Measurements from ENCODE around the gene SYNE3. TPM values are rescaled to one million over a fixed set of nuclear protein-coding genes. Genes with fewer than 3 reads are reported as not detected.
A peak's percentile ranks its signal among the peaks of the same experiment; 100 is the strongest.

Gene SYNE3
- total RNA-seq, 1 donor from 2014 or later, result 21.4 TPM

DNA sequence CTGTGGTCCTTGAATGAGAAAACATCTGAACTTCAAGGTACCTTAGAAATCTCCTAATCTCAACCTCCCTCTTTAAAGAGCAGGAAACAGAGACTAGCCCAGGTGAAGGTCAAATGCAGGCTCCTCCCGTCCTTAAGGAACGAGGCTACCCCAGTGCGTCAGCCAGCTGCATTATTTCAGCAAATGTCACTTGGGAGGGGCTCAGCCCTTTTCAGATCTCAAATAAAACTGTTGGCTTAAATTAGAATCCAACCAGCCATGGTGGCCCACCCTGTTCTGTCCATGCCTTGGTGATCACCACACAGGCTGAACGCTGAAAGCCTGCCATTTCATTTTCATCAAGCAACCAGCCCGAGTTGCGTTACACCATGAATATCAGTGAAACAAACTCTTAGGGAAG is 7.0 kb downstream of the SYNE3 start:
- no peak overlapping the region for H3K4me3 ChIP-seq (ENCODE audit: low read length in 3 of 3)
- peaks cover 62 to 74% (median 65%) of the 10 kb centered on the region in 3 donors for H3K4me1 ChIP-seq (ENCODE audit: control insufficient read depth in 3 of 3, insufficient read depth in 3 of 3, low read length in 3 of 3)
- no peak overlapping the region for H3K27ac ChIP-seq (ENCODE audit: low read depth, low read length)
- H3K9ac ChIP-seq (ENCODE audit: low read depth in 1 of 3, low read length in 3 of 3), result peak overlapping the region in 1 of 3 donors; percentile 19
- H3K9me3 ChIP-seq (ENCODE audit: control insufficient read depth in 3 of 3, low read length in 3 of 3), result no peaks in the 10 kb centered on the region
- H3K36me3 ChIP-seq (ENCODE audit: control insufficient read depth in 3 of 3, insufficient read depth in 3 of 3, low read length in 3 of 3), result peaks cover 0 to 2% (median 0%) of the 10 kb centered on the region in 3 donors
- H3K27me3 ChIP-seq (ENCODE audit: control insufficient read depth in 3 of 3, insufficient read depth in 3 of 3, low read length in 3 of 3), result no peaks in the 10 kb centered on the region

DNA sequence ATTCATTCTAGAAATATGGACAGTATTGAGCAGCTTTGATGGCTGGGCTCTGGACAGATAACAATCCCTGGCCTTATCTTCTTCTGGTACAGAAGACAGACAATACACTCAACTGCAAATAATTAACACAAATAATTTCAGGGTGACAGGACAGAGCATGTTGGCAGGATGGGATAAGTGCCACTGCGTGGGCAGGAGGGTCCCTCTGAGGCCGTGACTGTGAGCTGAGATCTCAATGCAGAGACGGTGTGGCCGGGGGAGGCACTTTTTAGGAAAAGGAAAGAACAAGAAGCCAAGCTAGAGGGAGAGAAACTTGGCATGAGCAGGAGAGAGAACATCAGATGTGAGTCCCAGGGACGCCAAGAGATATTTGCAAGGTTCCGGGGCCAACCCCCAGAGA is 8.1 kb downstream of the SYNE3 start:
- Histone ChIP-seq H3K27ac (ENCODE audit: low read depth, low read length) (peak overlapping the region; percentile 45), H3K4me3 (ENCODE audit: low read length in 3 of 3) (no peak overlapping the region), H3K27me3 (ENCODE audit: control insufficient read depth in 3 of 3, insufficient read depth in 3 of 3, low read length in 3 of 3) (no peaks in the 10 kb centered on the region), H3K4me1 (ENCODE audit: control insufficient read depth in 3 of 3, insufficient read depth in 3 of 3, low read length in 3 of 3) (peaks cover 63 to 69% (median 64%) of the 10 kb centered on the region in 3 donors), H3K9me3 (ENCODE audit: control insufficient read depth in 3 of 3, low read length in 3 of 3) (no peaks in the 10 kb centered on the region), H3K9ac (ENCODE audit: low read depth in 1 of 3, low read length in 3 of 3) (no peak overlapping the region), H3K36me3 (ENCODE audit: control insufficient read depth in 3 of 3, insufficient read depth in 3 of 3, low read length in 3 of 3) (peaks cover 0 to 2% (median 0%) of the 10 kb centered on the region in 3 donors)

- no peaks in the 10 kb centered on the region for H3K27me3 ChIP-seq (ENCODE audit: control insufficient read depth in 3 of 3, insufficient read depth in 3 of 3, low read length in 3 of 3)
- H3K4me1 ChIP-seq (ENCODE audit: control insufficient read depth in 3 of 3, insufficient read depth in 3 of 3, low read length in 3 of 3), result peaks cover 60 to 69% (median 64%) of the 10 kb centered on the region in 3 donors
- peak overlapping the region; percentile 45 for H3K27ac ChIP-seq (ENCODE audit: low read depth, low read length)
- H3K36me3 ChIP-seq (ENCODE audit: control insufficient read depth in 3 of 3, insufficient read depth in 3 of 3, low read length in 3 of 3), result peaks cover 0 to 2% (median 0%) of the 10 kb centered on the region in 3 donors
- H3K9ac ChIP-seq (ENCODE audit: low read depth in 1 of 3, low read length in 3 of 3), result peak overlapping the region in 1 of 3 donors; percentile 39
- no peaks in the 10 kb centered on the region for H3K9me3 ChIP-seq (ENCODE audit: control insufficient read depth in 3 of 3, low read length in 3 of 3)
- peak overlapping the region in 2 of 3 donors; percentile 9 to 34 for H3K4me3 ChIP-seq (ENCODE audit: low read length in 3 of 3)
Observed at GRCh38 chr14:95507701-95508103, 8.7 kb downstream of the SYNE3 start.

DNA sequence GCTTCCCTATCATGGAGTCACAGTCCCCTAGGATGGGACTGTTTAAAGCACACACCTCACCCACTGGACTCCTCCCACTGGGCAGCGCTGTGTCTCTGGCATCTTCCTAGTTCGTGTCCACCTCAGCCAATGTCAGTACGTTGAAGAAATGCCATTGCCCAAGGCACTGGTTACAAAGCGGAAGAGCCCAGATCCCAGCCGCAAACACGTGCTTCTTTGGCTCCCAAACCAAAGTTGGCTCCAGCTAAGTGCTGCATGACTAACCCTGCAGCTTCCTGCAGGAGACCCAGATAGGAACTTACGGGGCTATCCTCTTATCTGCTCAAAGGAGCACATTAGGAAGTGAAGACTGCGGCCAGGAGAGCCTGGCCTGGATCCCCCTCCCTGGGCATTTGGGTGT is 9.3 kb downstream of the SYNE3 start:
- H3K27ac ChIP-seq (ENCODE audit: low read depth, low read length), result peak overlapping the region; percentile 45
- no peaks in the 10 kb centered on the region for H3K27me3 ChIP-seq (ENCODE audit: control insufficient read depth in 3 of 3, insufficient read depth in 3 of 3, low read length in 3 of 3)

DNA sequence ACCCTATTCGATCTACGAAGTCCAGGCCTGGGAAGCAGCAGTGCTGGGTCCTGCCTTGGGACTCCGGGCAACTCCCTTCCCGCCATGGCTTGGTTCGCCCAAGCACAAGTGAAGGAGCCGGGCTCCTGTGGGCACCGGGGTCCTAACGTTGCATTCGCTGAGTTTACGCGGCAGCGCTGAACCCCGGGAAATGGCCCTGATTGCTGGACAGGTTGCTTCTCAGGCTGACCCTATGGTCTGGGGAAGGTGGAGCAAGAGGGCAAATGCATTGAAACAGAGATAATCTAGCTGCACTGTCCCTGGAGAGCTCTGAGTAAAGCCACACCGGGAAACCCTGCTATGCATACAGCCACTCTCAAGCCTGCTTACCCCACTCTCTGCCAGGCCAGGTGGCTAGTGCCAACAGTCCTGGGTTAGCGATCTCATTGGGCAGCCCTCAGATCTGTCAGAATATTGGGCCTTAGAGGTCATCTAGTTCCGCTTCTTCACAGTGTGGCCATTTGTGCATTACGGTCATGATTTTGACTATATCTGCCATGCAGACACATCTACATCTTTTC is 11.3 kb downstream of the SYNE3 start:
- Histone ChIP-seq H3K36me3 (ENCODE audit: control insufficient read depth in 3 of 3, insufficient read depth in 3 of 3, low read length in 3 of 3) (peaks cover 0 to 2% (median 0%) of the 10 kb centered on the region in 3 donors), H3K9me3 (ENCODE audit: control insufficient read depth in 3 of 3, low read length in 3 of 3) (no peaks in the 10 kb centered on the region), H3K27ac (ENCODE audit: low read depth, low read length) (no peak overlapping the region), H3K9ac (ENCODE audit: low read depth in 1 of 3, low read length in 3 of 3) (no peak overlapping the region), H3K4me3 (ENCODE audit: low read length in 3 of 3) (no peak overlapping the region), H3K27me3 (ENCODE audit: control insufficient read depth in 3 of 3, insufficient read depth in 3 of 3, low read length in 3 of 3) (no peaks in the 10 kb centered on the region), H3K4me1 (ENCODE audit: control insufficient read depth in 3 of 3, insufficient read depth in 3 of 3, low read length in 3 of 3) (peaks cover 67 to 70% (median 68%) of the 10 kb centered on the region in 3 donors)

More for the DNA sequence above, 9.3 kb downstream of the SYNE3 start:
- peaks cover 0 to 2% (median 0%) of the 10 kb centered on the region in 3 donors for H3K36me3 ChIP-seq (ENCODE audit: control insufficient read depth in 3 of 3, insufficient read depth in 3 of 3, low read length in 3 of 3)
- H3K4me3 ChIP-seq (ENCODE audit: low read length in 3 of 3), result no peak overlapping the region
- H3K9me3 ChIP-seq (ENCODE audit: control insufficient read depth in 3 of 3, low read length in 3 of 3), result no peaks in the 10 kb centered on the region
- H3K9ac ChIP-seq (ENCODE audit: low read depth in 1 of 3, low read length in 3 of 3), result peak overlapping the region in 2 of 3 donors; percentile 1 to 39
- peaks cover 63 to 69% (median 64%) of the 10 kb centered on the region in 3 donors for H3K4me1 ChIP-seq (ENCODE audit: control insufficient read depth in 3 of 3, insufficient read depth in 3 of 3, low read length in 3 of 3)

DNA sequence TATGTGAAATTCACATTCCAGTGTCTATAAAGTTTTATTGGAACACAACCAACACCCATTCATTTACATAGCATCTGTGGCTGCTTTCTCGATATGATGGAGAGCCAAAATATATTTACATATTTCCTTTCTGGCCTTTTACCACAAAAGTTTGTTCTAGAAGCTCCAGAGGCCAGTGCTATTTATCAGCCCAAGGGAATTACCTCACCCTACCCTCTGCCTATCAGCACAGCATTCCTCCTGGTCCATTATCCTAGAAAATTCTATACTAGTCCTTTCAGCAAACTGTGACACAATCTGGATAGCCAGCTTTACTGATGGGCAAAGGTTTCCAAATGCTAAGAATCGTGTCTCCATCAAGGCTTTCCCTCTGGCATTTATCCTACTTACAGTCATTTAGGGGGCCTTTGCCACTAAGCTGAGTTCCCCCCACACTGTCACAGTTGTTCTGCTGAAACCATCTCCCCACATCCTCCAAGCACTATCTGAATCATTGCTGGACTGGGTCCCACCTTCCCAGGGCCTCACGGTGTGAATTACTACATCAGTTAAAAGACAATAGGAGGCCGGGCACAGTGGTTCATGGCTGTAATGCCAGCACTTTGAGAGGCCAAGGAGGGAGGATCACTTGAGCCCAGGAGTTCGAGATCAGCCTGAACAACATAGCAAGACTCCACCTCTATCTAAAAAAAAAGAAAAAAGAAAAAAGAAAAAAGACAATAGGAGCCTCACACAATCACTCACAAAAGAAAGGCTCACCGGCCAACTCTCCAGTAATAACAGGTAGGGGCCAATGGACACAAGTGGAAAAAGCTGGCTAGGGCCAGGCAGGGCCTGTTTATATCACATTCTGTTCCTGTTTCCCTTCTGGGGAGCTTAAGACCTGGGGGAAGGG is 12.1 kb downstream of the SYNE3 start:
- Histone ChIP-seq H3K27ac (ENCODE audit: low read depth, low read length) (no peak overlapping the region), H3K4me1 (ENCODE audit: control insufficient read depth in 3 of 3, insufficient read depth in 3 of 3, low read length in 3 of 3) (peaks cover 64 to 67% (median 65%) of the 10 kb centered on the region in 3 donors)

DNA sequence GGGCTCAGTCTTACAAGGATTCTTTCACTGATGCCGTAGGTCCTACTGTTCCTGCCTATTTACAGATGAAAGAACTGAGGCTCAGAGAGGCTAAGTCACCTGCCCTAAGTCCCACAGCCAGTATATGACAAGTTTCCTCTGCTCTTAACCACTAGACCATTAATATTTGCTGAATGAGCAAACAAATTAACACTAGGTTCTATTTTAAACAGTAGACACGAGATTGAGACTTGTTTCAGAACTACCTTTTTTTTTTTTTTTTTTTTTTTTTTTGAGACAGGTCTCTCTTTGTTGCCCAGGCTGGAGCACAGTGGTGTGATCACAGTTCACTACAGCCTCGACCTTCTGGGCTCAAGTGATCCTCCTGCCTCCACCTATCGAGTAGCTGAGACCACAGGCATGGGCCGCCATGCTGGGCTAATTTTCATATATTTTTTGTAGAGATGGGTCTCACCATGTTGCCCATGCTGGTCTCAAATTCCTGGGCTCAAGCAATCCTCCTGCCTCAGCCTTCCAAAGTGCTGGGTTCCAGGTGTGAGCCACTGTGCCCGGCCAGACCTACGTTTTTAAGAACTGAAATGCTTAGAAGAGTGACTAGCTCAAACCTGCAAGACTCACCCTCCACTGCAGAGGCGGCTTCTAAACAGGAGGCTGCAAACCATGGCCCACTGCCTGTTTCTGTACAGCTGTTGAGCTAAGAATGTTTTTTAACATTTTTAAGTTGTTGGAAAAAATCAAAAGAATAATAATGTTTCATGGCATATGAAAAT is 12.9 kb downstream of the SYNE3 start:
- Histone ChIP-seq H3K4me1 (ENCODE audit: control insufficient read depth in 3 of 3, insufficient read depth in 3 of 3, low read length in 3 of 3) (peaks cover 64 to 65% (median 64%) of the 10 kb centered on the region in 3 donors), H3K9ac (ENCODE audit: low read depth in 1 of 3, low read length in 3 of 3) (no peak overlapping the region), H3K27ac (ENCODE audit: low read depth, low read length) (no peak overlapping the region), H3K9me3 (ENCODE audit: control insufficient read depth in 3 of 3, low read length in 3 of 3) (no peaks in the 10 kb centered on the region), H3K27me3 (ENCODE audit: control insufficient read depth in 3 of 3, insufficient read depth in 3 of 3, low read length in 3 of 3) (no peaks in the 10 kb centered on the region), H3K36me3 (ENCODE audit: control insufficient read depth in 3 of 3, insufficient read depth in 3 of 3, low read length in 3 of 3) (no peaks in the 10 kb centered on the region), H3K4me3 (ENCODE audit: low read length in 3 of 3) (no peak overlapping the region)

More for the DNA sequence above, 12.1 kb downstream of the SYNE3 start:
- no peak overlapping the region for H3K4me3 ChIP-seq (ENCODE audit: low read length in 3 of 3)
- H3K36me3 ChIP-seq (ENCODE audit: control insufficient read depth in 3 of 3, insufficient read depth in 3 of 3, low read length in 3 of 3), result no peaks in the 10 kb centered on the region
- no peak overlapping the region for H3K9ac ChIP-seq (ENCODE audit: low read depth in 1 of 3, low read length in 3 of 3)
- no peaks in the 10 kb centered on the region for H3K9me3 ChIP-seq (ENCODE audit: control insufficient read depth in 3 of 3, low read length in 3 of 3)
- no peaks in the 10 kb centered on the region for H3K27me3 ChIP-seq (ENCODE audit: control insufficient read depth in 3 of 3, insufficient read depth in 3 of 3, low read length in 3 of 3)

GRCh38 chr14:95502381-95502950 is 14.0 kb downstream of the SYNE3 start:
- H3K27me3 ChIP-seq (ENCODE audit: control insufficient read depth in 3 of 3, insufficient read depth in 3 of 3, low read length in 3 of 3), result no peaks in the 10 kb centered on the region
- H3K36me3 ChIP-seq (ENCODE audit: control insufficient read depth in 3 of 3, insufficient read depth in 3 of 3, low read length in 3 of 3), result no peaks in the 10 kb centered on the region
- no peak overlapping the region for H3K9ac ChIP-seq (ENCODE audit: low read depth in 1 of 3, low read length in 3 of 3)
- H3K4me1 ChIP-seq (ENCODE audit: control insufficient read depth in 3 of 3, insufficient read depth in 3 of 3, low read length in 3 of 3), result peaks cover 57 to 59% (median 57%) of the 10 kb centered on the region in 3 donors
- H3K4me3 ChIP-seq (ENCODE audit: low read length in 3 of 3), result no peak overlapping the region
- H3K9me3 ChIP-seq (ENCODE audit: control insufficient read depth in 3 of 3, low read length in 3 of 3), result no peaks in the 10 kb centered on the region
- H3K27ac ChIP-seq (ENCODE audit: low read depth, low read length), result no peak overlapping the region

GRCh38 chr14:95500772-95501401 is 15.6 kb downstream of the SYNE3 start:
- no peaks in the 10 kb centered on the region for H3K27me3 ChIP-seq (ENCODE audit: control insufficient read depth in 3 of 3, insufficient read depth in 3 of 3, low read length in 3 of 3)
- peaks cover 52 to 53% (median 53%) of the 10 kb centered on the region in 3 donors for H3K4me1 ChIP-seq (ENCODE audit: control insufficient read depth in 3 of 3, insufficient read depth in 3 of 3, low read length in 3 of 3)
- H3K27ac ChIP-seq (ENCODE audit: low read depth, low read length), result no peak overlapping the region
- no peaks in the 10 kb centered on the region for H3K9me3 ChIP-seq (ENCODE audit: control insufficient read depth in 3 of 3, low read length in 3 of 3)
- no peaks in the 10 kb centered on the region for H3K36me3 ChIP-seq (ENCODE audit: control insufficient read depth in 3 of 3, insufficient read depth in 3 of 3, low read length in 3 of 3)
- H3K4me3 ChIP-seq (ENCODE audit: low read length in 3 of 3), result no peak overlapping the region
- H3K9ac ChIP-seq (ENCODE audit: low read depth in 1 of 3, low read length in 3 of 3), result peak overlapping the region in 1 of 3 donors; percentile 54
